ENCODE measurements around the gene ICAM5.

GRCh38 chr19:10321417-10321797 is 31.7 kb downstream of the ICAM5 start:
- TF ChIP-seq, protein P1, sequence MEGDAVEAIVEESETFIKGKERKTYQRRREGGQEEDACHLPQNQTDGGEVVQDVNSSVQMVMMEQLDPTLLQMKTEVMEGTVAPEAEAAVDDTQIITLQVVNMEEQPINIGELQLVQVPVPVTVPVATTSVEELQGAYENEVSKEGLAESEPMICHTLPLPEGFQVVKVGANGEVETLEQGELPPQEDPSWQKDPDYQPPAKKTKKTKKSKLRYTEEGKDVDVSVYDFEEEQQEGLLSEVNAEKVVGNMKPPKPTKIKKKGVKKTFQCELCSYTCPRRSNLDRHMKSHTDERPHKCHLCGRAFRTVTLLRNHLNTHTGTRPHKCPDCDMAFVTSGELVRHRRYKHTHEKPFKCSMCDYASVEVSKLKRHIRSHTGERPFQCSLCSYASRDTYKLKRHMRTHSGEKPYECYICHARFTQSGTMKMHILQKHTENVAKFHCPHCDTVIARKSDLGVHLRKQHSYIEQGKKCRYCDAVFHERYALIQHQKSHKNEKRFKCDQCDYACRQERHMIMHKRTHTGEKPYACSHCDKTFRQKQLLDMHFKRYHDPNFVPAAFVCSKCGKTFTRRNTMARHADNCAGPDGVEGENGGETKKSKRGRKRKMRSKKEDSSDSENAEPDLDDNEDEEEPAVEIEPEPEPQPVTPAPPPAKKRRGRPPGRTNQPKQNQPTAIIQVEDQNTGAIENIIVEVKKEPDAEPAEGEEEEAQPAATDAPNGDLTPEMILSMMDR (optimal IDR thresholded peaks at IDR 0.05 in 1 of 3, IDR thresholded peaks at IDR 0.05 in 1 of 3, conservative IDR thresholded peaks at IDR 0.05 in 1 of 3; ENCODE audit: extremely low read depth in 1 of 3, insufficient read depth in 2 of 3, low read length in 3 of 3) = no peak
- TF ChIP-seq EZH2 (IDR thresholded peaks at IDR 0.05; ENCODE audit: low read length) = no peak

Data from keratinocyte (primary cell).